Testis (tissue), 3 donors: ENCODE data around the gene AMBRA1. TPM values are rescaled to one million over a fixed set of nuclear protein-coding genes. Genes with fewer than 3 reads are reported as not detected.

Experiments
- DNase-seq: peaks from one replicate; pipeline ENCODE4 v3.0.0-alpha.2; 2019
- H3K27ac ChIP-seq, 2 donors: fragments of 200-600 bp; sonication (generic); one replicate each; pipeline ENCODE4 v1.5.1; 2019
- H3K27me3 ChIP-seq: fragments of 200-600 bp; sonication (generic); one replicate; pipeline ENCODE4 v1.5.1; 2019
- H3K36me3 ChIP-seq: fragments of 200-600 bp; sonication (generic); one replicate; pipeline ENCODE4 v1.5.1; 2017; ENCODE audit warnings: low read depth; ENCODE audit errors: missing control alignments
- H3K4me1 ChIP-seq: fragments of 200-600 bp; sonication (generic); one replicate; pipeline ENCODE4 v1.5.1; 2019
- H3K4me3 ChIP-seq, 2 donors: fragments of 200-600 bp; sonication (generic); one replicate each; pipeline ENCODE4 v1.5.1; 2017 to 2019
- H3K9me3 ChIP-seq: fragments of 200-600 bp; sonication (generic); one replicate; pipeline ENCODE4 v1.5.1; 2017
- CTCF ChIP-seq, 3 experiments: fragments of 450-650 bp in 2 of 3; fragments of 200-600 bp in 1 of 3; sonication (generic) in 1 of 3; IDR thresholded peaks; one replicate each; pipeline ENCODE4 v1.5.1; 2016 to 2019; ENCODE audit warnings: antibody characterized with exemption in 3 of 3, mild to moderate bottlenecking in 2 of 3, moderate library complexity in 1 of 3
- POLR2A ChIP-seq: fragments of 450-650 bp; IDR thresholded peaks from one replicate; pipeline ENCODE4 v1.6.1; 2017; ENCODE audit warnings: antibody characterized with exemption, mild to moderate bottlenecking, moderate library complexity
- WGBS, 2 donors: methylation state at CpG; one replicate each; pipeline ENCODE4 v1.1.5; 2018; 5-methylcytosine and 5-hydroxymethylcytosine counted together
- intact Hi-C: fragments of 100-400 bp; cut with DNase I; formaldehyde crosslinking; loops from one replicate; pipeline ENCODE4 v1.15.1; 2023; ENCODE audit warnings: low total_unique reads
- polyA plus RNA-seq: library from polyadenylated mRNA; stranded (reverse); fragments of 350-450 nt; fragmentation: Illumina TruSeq; extraction: RNeasy Lipid Tissue Mini Kit (QIAGEN cat#74804); gene quantifications from one replicate; pipeline ENCODE4 v1.2.3, GENCODE V29; 2014; ENCODE audit warnings: low read depth, low replicate concordance; ENCODE audit not compliant: insufficient read depth
- total RNA-seq, 2 donors: library from RNA; depleted of rRNA; stranded (reverse); fragments of >200 nt; gene quantifications; one replicate each; pipeline ENCODE4 v1.2.3, GENCODE V29; 2016

AMBRA1 gene
- total and polyA plus RNA-seq, 3 donors from 2014 or later: 28.0 to 68.3 (median 55.6) TPM

- TF ChIP-seq POLR2A: no peak
- no peak for TF ChIP-seq CTCF (IDR thresholded peaks at IDR 0.05)
- no peaks in the 10 kb centered on the region for H3K36me3 ChIP-seq
- no peak overlapping the region for H3K4me3 ChIP-seq
- H3K27ac ChIP-seq: no peak overlapping the region
- peaks cover 11% of the 10 kb centered on the region for H3K4me1 ChIP-seq
- WGBS, 2 donors: 93 to 95% methylated on average over 5 of the region's 5 CpGs
- H3K9me3 ChIP-seq: no peaks in the 10 kb centered on the region
- DNase-seq: no peak
- no peaks in the 10 kb centered on the region for H3K27me3 ChIP-seq
- intact Hi-C loops: no loop called here
Observed at GRCh38 chr11:46562527-46562926, 31.3 kb downstream of the AMBRA1 start.

- Histone ChIP-seq H3K4me1 (peaks cover 6% of the 10 kb centered on the region), H3K4me3 (no peak overlapping the region), H3K36me3 (no peaks in the 10 kb centered on the region), H3K27ac (peak overlapping the region; percentile 51 to 79), H3K9me3 (no peaks in the 10 kb centered on the region), H3K27me3 (no peaks in the 10 kb centered on the region)
- TF ChIP-seq CTCF (IDR thresholded peaks at IDR 0.05): no peak
- TF ChIP-seq POLR2A: no peak
- DNase-seq: no peak
- intact Hi-C loops: no loop called here
- 10 to 20% methylated on average over 6 of the region's 6 CpGs for WGBS, 2 donors
Observed at GRCh38 chr11:46560300-46560991, 33.4 kb downstream of the AMBRA1 start.

- intact Hi-C loops: no loop called here
- 61 to 68% methylated on average over 1 of the region's 1 CpG for WGBS, 2 donors
- peak overlapping the region in 1 of 2 donors; percentile 51 for H3K27ac ChIP-seq
Observed at GRCh38 chr11:46559815-46560214, 34.0 kb downstream of the AMBRA1 start.

GRCh38 chr11:46557684-46558151 lies 36.1 kb downstream of the AMBRA1 start:
- DNase-seq: no peak
- WGBS, 2 donors: 79% methylated on average over 7 of the region's 7 CpGs
- Histone ChIP-seq H3K27ac (no peak overlapping the region), H3K36me3 (no peaks in the 10 kb centered on the region), H3K27me3 (no peaks in the 10 kb centered on the region), H3K4me1 (peaks cover 20% of the 10 kb centered on the region), H3K4me3 (no peak overlapping the region), H3K9me3 (no peaks in the 10 kb centered on the region)
- intact Hi-C loops: no loop called here
- TF ChIP-seq POLR2A (no peak), CTCF (IDR thresholded peaks at IDR 0.05) (no peak)

More at GRCh38 chr11:46559815-46560214, 34.0 kb downstream of the AMBRA1 start:
- H3K27me3 ChIP-seq: no peaks in the 10 kb centered on the region
- DNase-seq: no peak
- peaks cover 6% of the 10 kb centered on the region for H3K4me1 ChIP-seq
- TF ChIP-seq POLR2A: no peak
- no peak for TF ChIP-seq CTCF (IDR thresholded peaks at IDR 0.05)
- no peaks in the 10 kb centered on the region for H3K9me3 ChIP-seq
- H3K36me3 ChIP-seq: no peaks in the 10 kb centered on the region
- no peak overlapping the region for H3K4me3 ChIP-seq
